Neural progenitor cell (in vitro differentiated cells): ENCODE data around the gene PTPN18. TPM values are rescaled to one million over a fixed set of nuclear protein-coding genes. Genes with fewer than 3 reads are reported as not detected.

ENCODE experiments used
- DNase-seq: peaks from one replicate; pipeline ENCODE4 v3.0.0-alpha.2; 2016; ENCODE audit warnings: low spot score
- H2AFZ ChIP-seq: fragments of 200-600 bp; sonication (generic); replicated peaks from 2 replicates; pipeline ENCODE4 v1.6.1; 2016; ENCODE audit warnings: antibody characterized with exemption
- H3F3A ChIP-seq: fragments of 200-600 bp; sonication (generic); 2 replicates; pipeline ENCODE4 v1.6.1; 2016; ENCODE audit warnings: antibody characterized with exemption, low read depth
- H3K27ac ChIP-seq: fragments of 200-600 bp; sonication (generic); 2 replicates; pipeline ENCODE4 v1.5.1; 2016; ENCODE audit warnings: mild to moderate bottlenecking
- H3K27me3 ChIP-seq: fragments of 200-600 bp; sonication (generic); 2 replicates; pipeline ENCODE4 v1.6.1; 2016; ENCODE audit warnings: mild to moderate bottlenecking, moderate library complexity
- H3K36me3 ChIP-seq: fragments of 200-600 bp; sonication (generic); 2 replicates; pipeline ENCODE4 v1.5.1; 2016
- H3K4me1 ChIP-seq: fragments of 200-600 bp; sonication (generic); 2 replicates; pipeline ENCODE4 v1.6.1; 2016; ENCODE audit warnings: mixed run types
- H3K4me2 ChIP-seq: fragments of 200-600 bp; sonication (generic); 2 replicates; pipeline ENCODE4 v1.6.1; 2016
- H3K4me3 ChIP-seq: fragments of 200-600 bp; sonication (generic); 2 replicates; pipeline ENCODE4 v1.5.1; 2016
- H3K79me2 ChIP-seq: fragments of 200-600 bp; sonication (generic); 2 replicates; pipeline ENCODE4 v1.6.1; 2016; ENCODE audit warnings: low read depth
- H3K9ac ChIP-seq: fragments of 200-600 bp; sonication (generic); 2 replicates; pipeline ENCODE4 v1.6.1; 2016
- H3K9me3 ChIP-seq: fragments of 200-600 bp; sonication (generic); 2 replicates; pipeline ENCODE4 v1.5.1; 2016; ENCODE audit warnings: low read depth
- H4K20me1 ChIP-seq: fragments of 200-600 bp; sonication (generic); 2 replicates; pipeline ENCODE4 v1.6.1; 2016; ENCODE audit warnings: low read depth
- H3K27ac Mint-ChIP-seq: 3 replicates; pipeline ENCODE4 v1.8.0; 2021; ENCODE audit warnings: mixed read lengths
- H3K27me3 Mint-ChIP-seq: 2 replicates; pipeline ENCODE4 v1.8.0; 2022; ENCODE audit warnings: low read depth, mild to moderate bottlenecking, inconsistent platforms, moderate library complexity, mixed read lengths; ENCODE audit not compliant: insufficient read depth
- H3K36me3 Mint-ChIP-seq: 3 replicates; pipeline ENCODE4 v1.8.0; 2021; ENCODE audit warnings: mixed read lengths
- H3K4me1 Mint-ChIP-seq: 3 replicates; pipeline ENCODE4 v1.8.0; 2021; ENCODE audit warnings: mixed read lengths
- H3K4me3 Mint-ChIP-seq: 3 replicates; pipeline ENCODE4 v1.8.0; 2021; ENCODE audit warnings: mild to moderate bottlenecking, moderate library complexity, mixed read lengths
- H3K9me3 Mint-ChIP-seq: 3 replicates; pipeline ENCODE4 v1.8.0; 2020; ENCODE audit warnings: mixed read lengths
- CTCF ChIP-seq: fragments of 200-600 bp; sonication (generic); IDR thresholded peaks from 2 replicates; pipeline ENCODE4 v1.5.1; 2017; ENCODE audit warnings: antibody characterized with exemption, mild to moderate bottlenecking
- EZH2 ChIP-seq: fragments of 200-600 bp; sonication (generic); IDR thresholded peaks from 2 replicates; pipeline ENCODE4 v1.6.1; 2017; ENCODE audit warnings: antibody characterized with exemption, mild to moderate bottlenecking, moderate library complexity
- EZH2phosphoT487 ChIP-seq: fragments of 200-600 bp; sonication (generic); IDR thresholded peaks from 2 replicates; pipeline ENCODE4 v1.6.1; 2017; ENCODE audit warnings: antibody characterized with exemption
- total RNA-seq: library from RNA; depleted of rRNA; stranded (reverse); fragments of >200 nt; gene quantifications from 2 replicates; pipeline ENCODE4 v1.2.3, GENCODE V29; 2015; ENCODE audit warnings: low replicate concordance

Gene PTPN18
- total RNA-seq, 1 donor from 2014 or later = 4.0 TPM

- Histone ChIP-seq H3K27me3 (peaks cover 25% of the 10 kb centered on the region), H3F3A (no peaks in the 10 kb centered on the region), H3K4me1 (no peaks in the 10 kb centered on the region), H2AFZ (no peak overlapping the region), H3K4me3 (no peak overlapping the region), H3K27ac (no peak overlapping the region), H4K20me1 (no peaks in the 10 kb centered on the region), H3K9ac (no peak overlapping the region), H3K36me3 (no peaks in the 10 kb centered on the region), H3K4me2 (no peak overlapping the region), H3K79me2 (no peaks in the 10 kb centered on the region), H3K9me3 (no peaks in the 10 kb centered on the region)
- Mint-ChIP-seq H3K9me3 (no peaks in the 10 kb centered on the region), H3K27ac (no peak overlapping the region), H3K4me3 (no peak overlapping the region), H3K27me3 (no peaks in the 10 kb centered on the region), H3K4me1 (no peaks in the 10 kb centered on the region), H3K36me3 (no peaks in the 10 kb centered on the region)
- TF ChIP-seq EZH2phosphoT487 = no peak
- TF ChIP-seq EZH2 = no peak
- TF ChIP-seq CTCF = no peak
- DNase-seq = no peak
Observed at GRCh38 chr2:130313812-130314334, 42.0 kb upstream of the PTPN18 start.

GRCh38 chr2:130314377-130314776 is 41.5 kb upstream of the PTPN18 start:
- TF ChIP-seq EZH2phosphoT487 = no peak
- TF ChIP-seq EZH2 = no peak
- no peak for TF ChIP-seq CTCF
- no peak overlapping the region for H3K9ac ChIP-seq
- no peaks in the 10 kb centered on the region for H3K9me3 Mint-ChIP-seq

GRCh38 chr2:130316596-130316995 is 39.3 kb upstream of the PTPN18 start:
- Histone ChIP-seq H3K9ac (no peak overlapping the region), H3K27me3 (peaks cover 6% of the 10 kb centered on the region), H3K9me3 (no peaks in the 10 kb centered on the region), H2AFZ (no peak overlapping the region), H3K27ac (no peak overlapping the region), H3K4me3 (no peak overlapping the region), H3K4me2 (no peak overlapping the region), H3K79me2 (no peaks in the 10 kb centered on the region), H3F3A (no peaks in the 10 kb centered on the region), H3K36me3 (no peaks in the 10 kb centered on the region), H3K4me1 (no peaks in the 10 kb centered on the region), H4K20me1 (no peaks in the 10 kb centered on the region)
- TF ChIP-seq EZH2 (no peak), CTCF (no peak), EZH2phosphoT487 (no peak)
- H3K27me3 Mint-ChIP-seq = no peaks in the 10 kb centered on the region
- H3K4me1 Mint-ChIP-seq = peaks cover 2% of the 10 kb centered on the region
- no peak for DNase-seq
- H3K36me3 Mint-ChIP-seq = no peaks in the 10 kb centered on the region
- H3K27ac Mint-ChIP-seq = no peak overlapping the region
- H3K9me3 Mint-ChIP-seq = no peaks in the 10 kb centered on the region
- no peak overlapping the region for H3K4me3 Mint-ChIP-seq

More at GRCh38 chr2:130314377-130314776, 41.5 kb upstream of the PTPN18 start:
- Histone ChIP-seq H3K27ac (no peak overlapping the region), H3K79me2 (no peaks in the 10 kb centered on the region), H3F3A (no peaks in the 10 kb centered on the region), H3K4me3 (no peak overlapping the region), H4K20me1 (no peaks in the 10 kb centered on the region), H3K4me1 (no peaks in the 10 kb centered on the region), H3K36me3 (no peaks in the 10 kb centered on the region), H2AFZ (no peak overlapping the region), H3K4me2 (no peak overlapping the region), H3K27me3 (peaks cover 20% of the 10 kb centered on the region), H3K9me3 (no peaks in the 10 kb centered on the region)
- H3K27ac Mint-ChIP-seq = no peak overlapping the region
- H3K27me3 Mint-ChIP-seq = no peaks in the 10 kb centered on the region
- DNase-seq = no peak
- H3K4me1 Mint-ChIP-seq = no peaks in the 10 kb centered on the region
- H3K36me3 Mint-ChIP-seq = no peaks in the 10 kb centered on the region
- no peak overlapping the region for H3K4me3 Mint-ChIP-seq
